Activated T-helper 1 cell treated with Interleukin-2 at 50 U/mL for 16 hours (primary cell): ENCODE results near the gene INKA2.

Experiments used
- DNase-seq: peaks from one replicate; pipeline ENCODE4 v3.0.0-alpha.2; 2020; ENCODE audit warnings: low read depth

INKA2 gene

GRCh38 chr1:111699268-111699667 is 39.9 kb downstream of the INKA2 start:
- DNase-seq, result no peak

- no peak for DNase-seq
Observed at GRCh38 chr1:111696330-111696729, 42.9 kb downstream of the INKA2 start.

- no peak for DNase-seq
Observed at GRCh38 chr1:111695801-111696200, 43.4 kb downstream of the INKA2 start.

GRCh38 chr1:111691886-111692285 is 47.3 kb downstream of the INKA2 start:
- no peak for DNase-seq

GRCh38 chr1:111690306-111690617 is 48.9 kb downstream of the INKA2 start:
- no peak for DNase-seq
